Bronchial smooth muscle cell (primary cell): ENCODE measurements around the gene FSIP2. TPM values are rescaled to one million over a fixed set of nuclear protein-coding genes. Genes with fewer than 3 reads are reported as not detected.

Experiments used
- total RNA-seq: library from RNA; depleted of rRNA; stranded (reverse); fragments of >200 nt; gene quantifications from 2 replicates; pipeline ENCODE4 v1.2.1, GENCODE V29; 2014

The FSIP2 gene
- total RNA-seq: under 0.01 and 0.16 TPM in 2 replicates

GRCh38 chr2:185738679-185739472 lies at the start of gene FSIP2:
TSS of gene FSIP2 (plus strand) at chr2:185738804. CDS start at chr2:185738895, 91 bp downstream.

